B cell (primary cell): ENCODE results near the gene KCND3. TPM values are rescaled to one million over a fixed set of nuclear protein-coding genes. Genes with fewer than 3 reads are reported as not detected.

Experiments used
- ATAC-seq: fragments of 200-7000 bp; cut with Tn5 transposase; one replicate; pipeline ENCODE4 v1.10.0; 2021; ENCODE audit warnings: low read depth, mild to moderate bottlenecking, moderate number of reproducible peaks, moderate library complexity
- CTCF ChIA-PET: fragments of 350-600 bp; sonication (Branson Sonifier 250); formaldehyde crosslinking; loops from one replicate; lab custom pipeline; 2021; ENCODE audit warnings: antibody characterized with exemption, inconsistent platforms; lab: Charles Lee
- POLR2A ChIA-PET: fragments of 350-600 bp; sonication (Branson Sonifier 250); formaldehyde crosslinking; loops from one replicate; lab custom pipeline; 2021; ENCODE audit warnings: antibody characterized with exemption; lab: Charles Lee
- DNase-seq: peaks from one replicate; pipeline ENCODE4 v3.0.0; 2013
- H2AFZ ChIP-seq: 2 replicates; pipeline ENCODE4 v1.6.1; 2012; ENCODE audit warnings: mild to moderate bottlenecking, low read depth, low read length; ENCODE audit not compliant: insufficient read depth, poor library complexity, severe bottlenecking
- H3K27ac ChIP-seq, 2 donors: 1 replicate in 1 of 2; 2 replicates in 1 of 2; pipeline ENCODE4 v1.5.1; 2012 to 2013; ENCODE audit warnings: low read length in 2 of 2, mild to moderate bottlenecking in 2 of 2, moderate library complexity in 1 of 2
- H3K27me3 ChIP-seq, 4 experiments: fragments of 200-600 bp in 1 of 4; sonication (generic) in 1 of 4; replicated peaks in 1 of 4; 1 replicate in 2 of 4; 2 replicates in 2 of 4; pipeline versions ENCODE4 v1.6.1 to v1.7.0; 2013 to 2016; ENCODE audit warnings: low read length in 3 of 4, mild to moderate bottlenecking in 2 of 4, mixed read lengths in 1 of 4, moderate library complexity in 1 of 4; ENCODE audit not compliant: insufficient read depth in 4 of 4, control insufficient read depth in 3 of 4; ENCODE audit errors: control extremely low read depth in 1 of 4
- H3K36me3 ChIP-seq, 2 experiments: replicated peaks in 1 of 2; 1 replicate in 1 of 2; 2 replicates in 1 of 2; pipeline versions ENCODE4 v1.6.1 to v1.7.1; 2013; ENCODE audit warnings: low read length in 1 of 2; ENCODE audit not compliant: insufficient read depth in 2 of 2, control insufficient read depth in 1 of 2; ENCODE audit errors: control extremely low read depth in 1 of 2, extremely low read depth in 1 of 2
- H3K4me1 ChIP-seq, 2 donors: fragments of 200-600 bp in 1 of 2; sonication (generic) in 1 of 2; 1 replicate in 1 of 2; 2 replicates in 1 of 2; pipeline versions ENCODE4 v1.5.1 to v1.6.1; 2013 to 2017; ENCODE audit warnings: low read length in 2 of 2; ENCODE audit not compliant: control insufficient read depth in 2 of 2, insufficient read depth in 2 of 2
- H3K4me2 ChIP-seq: replicated peaks from 2 replicates; pipeline ENCODE3; 2012; ENCODE audit warnings: mild to moderate bottlenecking, low read depth, low read length; ENCODE audit not compliant: poor library complexity, severe bottlenecking
- H3K4me3 ChIP-seq, 5 experiments: fragments of 200-600 bp in 1 of 5; sonication (generic) in 1 of 5; 1 replicate in 3 of 5; 2 replicates in 2 of 5; pipeline versions ENCODE4 v1.5.1 to v1.7.0; 2011 to 2016; ENCODE audit warnings: low read length in 4 of 5, mild to moderate bottlenecking in 4 of 5, low read depth in 2 of 5, control low read depth in 1 of 5, moderate library complexity in 1 of 5; ENCODE audit not compliant: insufficient read depth in 1 of 5; ENCODE audit errors: control extremely low read depth in 1 of 5, extremely low read depth in 1 of 5
- H3K79me2 ChIP-seq: fragments of 200-600 bp; sonication (generic); one replicate; pipeline ENCODE4 v1.6.0; 2016; ENCODE audit warnings: low read length; ENCODE audit not compliant: control insufficient read depth, insufficient read depth
- H3K9ac ChIP-seq: fragments of 200-600 bp; sonication (generic); 2 replicates; pipeline ENCODE4 v1.6.1; 2017; ENCODE audit warnings: mild to moderate bottlenecking, low read length, moderate library complexity
- H3K9me3 ChIP-seq, 3 donors: one replicate each; pipeline versions ENCODE4 v1.6.1 to v1.7.1; 2013; ENCODE audit warnings: low read length in 2 of 3; ENCODE audit not compliant: control insufficient read depth in 2 of 3, insufficient read depth in 1 of 3; ENCODE audit errors: control extremely low read depth in 1 of 3
- H4K20me1 ChIP-seq: 2 replicates; pipeline ENCODE4 v1.6.0; 2012; ENCODE audit warnings: mild to moderate bottlenecking, low read length; ENCODE audit not compliant: insufficient read depth, control insufficient read depth, poor library complexity, severe bottlenecking
- H3K27ac Mint-ChIP-seq: one replicate; pipeline ENCODE4 v1.8.0; 2021; ENCODE audit warnings: mixed read lengths
- H3K27me3 Mint-ChIP-seq: one replicate; pipeline ENCODE4 v1.8.0; 2021; ENCODE audit warnings: mixed read lengths
- H3K4me1 Mint-ChIP-seq: one replicate; pipeline ENCODE4 v1.8.0; 2021; ENCODE audit warnings: mixed read lengths
- H3K4me3 Mint-ChIP-seq: one replicate; pipeline ENCODE4 v1.8.0; 2021; ENCODE audit warnings: mixed read lengths
- H3K9me3 Mint-ChIP-seq: one replicate; pipeline ENCODE4 v1.8.0; 2022; ENCODE audit warnings: mixed read lengths; ENCODE audit not compliant: insufficient read depth
- EZH2 ChIP-seq: IDR thresholded peaks from 2 replicates; pipeline ENCODE4 v1.6.1; 2012; ENCODE audit warnings: borderline replicate concordance, low read depth, mild to moderate bottlenecking, moderate library complexity, low read length; ENCODE audit not compliant: insufficient read depth, poor library complexity, severe bottlenecking
- WGBS: methylation state at CpG from one replicate; pipeline ENCODE4 v1.1.5; 2013; ENCODE audit warnings: missing lambda C conversion rate; ENCODE audit not compliant: insufficient coverage; 5-methylcytosine and 5-hydroxymethylcytosine counted together
- intact Hi-C: fragments of 100-400 bp; cut with micrococcal nuclease; formaldehyde crosslinking; loops from one replicate; pipeline ENCODE4 v1.10.0; 2022
- polyA plus RNA-seq: library from polyadenylated mRNA; depleted of rRNA; stranded (reverse); fragments of >200 nt; gene quantifications from 2 replicates; pipeline ENCODE4 v1.2.3, GENCODE V29; 2012
- total RNA-seq, 2 donors: library from RNA; stranded (reverse); fragments of 120-200 nt in 1 of 2; gene quantifications; 1 replicate in 1 of 2; 2 replicates in 1 of 2; pipeline versions ENCODE4 v1.2.3 to v1.2.4, GENCODE V29; 2013 to 2022
- TF ChIP-seq, protein P1 (sequence below): fragments of 200-600 bp; IDR thresholded peaks from one replicate; pipeline ENCODE4 v1.8.0; 2022; ENCODE audit warnings: antibody characterized with exemption, mild to moderate bottlenecking

The KCND3 gene
- total and polyA plus RNA-seq, 2 donors (not counting 1 experiment from before 2014, with no cell fraction given), result 0.07 TPM; not detected in 1

DNA sequence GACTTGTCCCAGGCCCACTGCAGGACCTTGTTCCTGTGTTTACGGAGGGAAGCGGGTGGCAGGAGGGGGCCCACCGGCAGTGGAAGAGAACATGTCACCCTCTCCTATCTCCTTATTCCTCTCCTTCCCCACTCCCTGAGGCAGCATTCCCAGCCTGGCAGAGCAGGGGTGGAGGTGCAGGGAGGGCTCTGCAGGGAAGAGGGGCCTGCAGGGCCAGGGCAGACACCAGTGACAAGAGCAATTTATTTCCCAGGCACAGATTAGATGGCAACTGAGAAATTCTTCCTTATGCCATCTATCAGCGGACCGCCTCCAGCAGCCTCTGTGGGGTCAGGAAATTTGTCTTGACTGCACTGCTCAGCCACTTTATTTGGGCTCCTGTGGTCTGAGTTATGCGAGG lies 127.9 kb downstream of the KCND3 start:
- Histone ChIP-seq H3K79me2 (no peaks in the 10 kb centered on the region), H3K4me3 (no peak overlapping the region), H2AFZ (no peak overlapping the region), H3K27me3 (peaks cover 0 to 35% (median 6%) of the 10 kb centered on the region in 4 experiments), H3K4me1 (peaks cover 3 to 6% of the 10 kb centered on the region in 2 donors), H3K36me3 (no peaks in the 10 kb centered on the region), H4K20me1 (no peaks in the 10 kb centered on the region), H3K27ac (no peak overlapping the region), H3K4me2 (no peak overlapping the region), H3K9me3 (no peaks in the 10 kb centered on the region), H3K9ac (no peak overlapping the region)
- Mint-ChIP-seq H3K4me3 (no peak overlapping the region), H3K27me3 (peaks cover 55% of the 10 kb centered on the region), H3K27ac (no peak overlapping the region), H3K4me1 (peaks cover 3% of the 10 kb centered on the region), H3K9me3 (no peaks in the 10 kb centered on the region)
- intact Hi-C loops, result no loop called here
- ATAC-seq (no peak), DNase-seq (no peak)
- TF ChIP-seq, protein P1, sequence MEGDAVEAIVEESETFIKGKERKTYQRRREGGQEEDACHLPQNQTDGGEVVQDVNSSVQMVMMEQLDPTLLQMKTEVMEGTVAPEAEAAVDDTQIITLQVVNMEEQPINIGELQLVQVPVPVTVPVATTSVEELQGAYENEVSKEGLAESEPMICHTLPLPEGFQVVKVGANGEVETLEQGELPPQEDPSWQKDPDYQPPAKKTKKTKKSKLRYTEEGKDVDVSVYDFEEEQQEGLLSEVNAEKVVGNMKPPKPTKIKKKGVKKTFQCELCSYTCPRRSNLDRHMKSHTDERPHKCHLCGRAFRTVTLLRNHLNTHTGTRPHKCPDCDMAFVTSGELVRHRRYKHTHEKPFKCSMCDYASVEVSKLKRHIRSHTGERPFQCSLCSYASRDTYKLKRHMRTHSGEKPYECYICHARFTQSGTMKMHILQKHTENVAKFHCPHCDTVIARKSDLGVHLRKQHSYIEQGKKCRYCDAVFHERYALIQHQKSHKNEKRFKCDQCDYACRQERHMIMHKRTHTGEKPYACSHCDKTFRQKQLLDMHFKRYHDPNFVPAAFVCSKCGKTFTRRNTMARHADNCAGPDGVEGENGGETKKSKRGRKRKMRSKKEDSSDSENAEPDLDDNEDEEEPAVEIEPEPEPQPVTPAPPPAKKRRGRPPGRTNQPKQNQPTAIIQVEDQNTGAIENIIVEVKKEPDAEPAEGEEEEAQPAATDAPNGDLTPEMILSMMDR, result no peak
- no peak for TF ChIP-seq EZH2
- 95% methylated on average over 2 of the region's 6 CpGs for WGBS
- CTCF ChIA-PET, result no interaction called here
- POLR2A ChIA-PET, result no interaction called here

DNA sequence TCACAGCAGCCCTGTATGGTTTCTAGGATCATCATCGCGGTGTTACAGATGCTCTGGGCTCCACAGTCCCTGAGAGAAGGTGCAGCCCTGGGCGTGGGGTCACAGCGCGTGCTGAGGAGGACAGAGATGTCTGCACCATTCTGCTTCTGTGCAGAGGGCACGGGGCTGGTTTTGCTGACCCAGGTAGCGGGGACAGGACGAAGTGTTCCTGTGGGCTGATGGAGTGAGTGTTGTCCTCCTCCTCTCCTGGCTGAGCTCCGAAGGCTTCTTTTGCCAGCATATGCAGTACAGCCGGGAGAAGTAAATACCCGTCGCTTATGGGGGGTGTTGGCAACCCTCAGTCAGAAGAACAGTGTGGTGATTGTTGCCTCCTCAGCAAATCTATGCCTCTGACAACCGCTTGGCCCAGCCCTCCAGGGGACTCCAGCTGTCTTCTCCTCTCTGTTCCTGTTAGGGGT lies 132.2 kb downstream of the KCND3 start:
- no peak overlapping the region for H3K4me2 ChIP-seq
- TF ChIP-seq, protein P1, result no peak
- no peak for TF ChIP-seq EZH2
- CTCF ChIA-PET, result no interaction called here
- no peaks in the 10 kb centered on the region for H3K4me1 ChIP-seq
- Mint-ChIP-seq H3K27me3 (peaks cover 57% of the 10 kb centered on the region), H3K27ac (no peak overlapping the region), H3K9me3 (no peaks in the 10 kb centered on the region), H3K4me3 (no peak overlapping the region), H3K4me1 (no peaks in the 10 kb centered on the region)
- 86% methylated on average over 11 of the region's 13 CpGs for WGBS
- no peaks in the 10 kb centered on the region for H3K79me2 ChIP-seq
- no peaks in the 10 kb centered on the region for H3K9me3 ChIP-seq
- ATAC-seq (no peak), DNase-seq (no peak)
- no peak overlapping the region for H3K27ac ChIP-seq
- intact Hi-C loops, result no loop called here
- H4K20me1 ChIP-seq, result no peaks in the 10 kb centered on the region
- no peaks in the 10 kb centered on the region for H3K36me3 ChIP-seq
- no peak overlapping the region for H2AFZ ChIP-seq
- H3K9ac ChIP-seq, result no peak overlapping the region
- peaks cover 0 to 27% (median 5%) of the 10 kb centered on the region in 4 experiments for H3K27me3 ChIP-seq
- POLR2A ChIA-PET, result no interaction called here
- no peak overlapping the region for H3K4me3 ChIP-seq
